HG03108 (cell line): ENCODE data around the gene DDAH2.
A peak's percentile ranks its signal among the peaks of the same experiment; 100 is the strongest.
"Not testable (repeated sequence)": the region's sequence is repeated elsewhere in the genome, so short reads cannot be mapped to it uniquely, and the experiment has no call there.

Experiments used
- ATAC-seq: cut with Tn5 transposase; IDR thresholded peaks from one replicate; pipeline ENCODE4 v1.9.1; 2021; ENCODE audit warnings: moderate library complexity; ENCODE audit not compliant: unreplicated experiment

DDAH2 gene

DNA sequence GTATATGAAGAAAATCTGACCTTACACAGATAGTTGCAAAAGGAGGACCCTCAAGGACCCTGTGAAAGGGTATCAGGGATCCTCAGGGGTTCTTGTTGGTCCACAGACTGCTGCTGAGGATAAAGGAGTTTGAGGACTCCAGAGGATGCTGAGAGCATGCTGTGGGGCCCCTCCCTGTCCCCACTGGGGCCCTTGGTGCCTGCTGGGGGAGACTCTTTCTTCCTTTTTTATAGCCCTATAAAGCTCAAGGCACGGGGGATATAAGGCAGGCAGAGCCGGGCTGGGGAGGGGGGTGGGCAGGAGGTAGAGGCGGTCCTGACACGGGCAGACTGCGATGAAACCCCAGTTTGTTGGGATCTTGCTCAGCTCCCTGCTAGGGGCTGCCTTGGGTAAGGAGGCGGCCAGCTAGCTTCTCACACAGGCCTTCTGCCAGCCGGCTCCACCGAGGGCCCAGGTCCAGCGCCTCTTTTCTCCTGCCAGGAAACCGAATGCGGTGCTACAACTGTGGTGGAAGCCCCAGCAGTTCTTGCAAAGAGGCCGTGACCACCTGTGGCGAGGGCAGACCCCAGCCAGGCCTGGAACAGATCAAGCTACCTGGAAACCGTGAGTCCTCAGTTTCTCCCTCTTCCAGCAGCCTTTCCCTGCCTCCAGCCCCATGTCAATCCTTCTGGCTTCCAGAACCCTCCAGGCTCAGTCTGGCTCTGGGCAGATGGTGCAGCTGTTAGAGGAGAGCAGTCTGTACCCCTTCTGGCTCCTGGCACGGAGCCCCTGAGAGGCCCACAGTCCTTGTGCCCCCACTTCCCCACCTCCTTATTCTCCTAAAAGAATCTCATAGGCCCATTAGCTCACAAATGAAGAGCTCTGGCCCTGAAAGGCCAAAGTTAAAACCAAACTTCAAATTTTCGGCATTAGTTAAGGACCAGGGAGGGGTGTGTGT lies 13.8 kb downstream of the DDAH2 start, which contains the start of gene LY6G6D:
LY6G6D (plus strand) TSS at position 327 of the 937 bp plus-strand sequence; CDS start at position 335, 8 bp downstream.
- ATAC-seq, result no peak

- ATAC-seq, result no peak
Observed at GRCh38 chr6:31713991-31714684, 15.0 kb downstream of the DDAH2 start.

DNA sequence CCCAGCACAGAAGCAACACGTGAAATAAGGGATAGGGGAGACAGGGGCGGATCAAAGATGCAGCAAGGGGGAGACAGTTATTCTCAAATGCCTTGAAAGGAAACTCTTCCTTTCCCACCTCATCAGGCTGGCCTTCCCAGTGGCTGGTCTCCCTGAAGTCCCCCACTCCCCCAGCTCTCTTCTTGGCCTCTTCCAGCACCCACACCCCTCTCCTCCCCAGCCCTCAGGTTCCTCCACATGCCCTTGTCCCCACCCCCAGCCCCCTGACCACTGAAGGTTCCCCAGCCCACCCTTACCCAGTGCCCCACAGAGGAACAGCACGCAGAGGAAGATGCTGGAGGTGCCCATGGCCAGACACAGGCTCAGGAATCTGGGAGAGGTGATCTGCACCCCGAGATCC lies 15.6 kb downstream of the DDAH2 start:
- ATAC-seq, result no peak

GRCh38 chr6:31712296-31712695 lies 16.8 kb downstream of the DDAH2 start:
- no peak for ATAC-seq

- no peak for ATAC-seq
Observed at GRCh38 chr6:31711233-31711632, 17.9 kb downstream of the DDAH2 start.

DNA sequence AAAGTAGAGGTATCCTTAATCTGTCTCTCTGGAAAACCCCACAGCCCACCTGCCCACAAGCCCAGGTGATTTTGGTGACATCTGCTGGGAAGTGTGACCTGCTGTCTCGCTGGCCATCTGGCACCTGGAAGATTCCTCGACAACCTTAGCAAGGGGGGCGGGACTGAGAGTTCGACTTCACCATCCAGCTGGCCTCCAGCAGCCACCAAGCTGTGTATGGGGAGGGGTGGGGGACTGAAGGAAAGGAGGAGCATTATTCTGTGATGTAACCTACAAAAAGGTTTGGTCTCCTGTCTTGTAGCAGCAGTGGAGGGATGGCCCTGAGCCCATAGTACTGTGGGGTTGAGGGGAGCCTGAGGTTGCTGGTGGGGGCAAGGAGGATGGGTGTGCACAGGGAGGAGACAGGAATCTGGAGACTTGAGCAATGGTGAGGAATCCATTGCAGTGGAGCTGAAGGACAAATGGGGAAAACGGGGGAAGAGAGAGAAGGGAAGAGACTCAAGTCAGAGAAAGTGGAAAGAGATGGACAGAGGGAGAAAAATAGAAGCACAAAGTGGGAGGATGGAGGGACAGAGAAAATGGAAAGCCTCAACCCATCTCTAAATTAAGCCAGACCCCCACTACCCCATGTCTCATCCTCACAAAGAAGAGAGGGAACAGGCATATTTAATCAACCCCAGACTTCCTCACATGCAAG lies 18.4 kb downstream of the DDAH2 start:
- ATAC-seq, result no peak

GRCh38 chr6:31709157-31709556 lies 19.9 kb downstream of the DDAH2 start:
- ATAC-seq, result not testable (repeated sequence)

DNA sequence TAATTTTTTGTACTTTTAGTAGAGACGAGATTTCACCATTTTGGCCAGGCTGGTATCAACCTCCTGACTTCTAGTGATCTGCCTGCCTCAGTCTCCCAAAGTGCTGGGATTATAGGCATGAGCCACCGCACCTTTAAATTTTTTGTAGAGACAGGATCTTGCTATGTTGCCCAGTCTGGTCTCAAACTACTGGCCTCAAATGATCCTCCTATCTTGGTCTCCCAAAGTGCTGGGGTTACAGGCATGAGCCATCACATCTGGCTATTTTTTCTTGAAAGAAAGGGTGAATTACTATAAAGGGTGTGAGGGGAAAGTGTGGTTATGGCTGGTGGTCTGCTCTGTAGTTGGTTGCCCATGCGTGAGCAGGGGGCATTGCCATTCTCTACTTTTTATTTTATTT lies 20.9 kb downstream of the DDAH2 start:
- ATAC-seq, result no peak

- ATAC-seq, result no peak
Observed at GRCh38 chr6:31707701-31708100, 21.4 kb downstream of the DDAH2 start.

GRCh38 chr6:31706599-31706998 lies 22.5 kb downstream of the DDAH2 start, which contains the start of gene LY6G6F:
Gene LY6G6F (plus strand): TSS chr6:31706866. CDS start chr6:31706907, 41 bp downstream.
- no peak for ATAC-seq

DNA sequence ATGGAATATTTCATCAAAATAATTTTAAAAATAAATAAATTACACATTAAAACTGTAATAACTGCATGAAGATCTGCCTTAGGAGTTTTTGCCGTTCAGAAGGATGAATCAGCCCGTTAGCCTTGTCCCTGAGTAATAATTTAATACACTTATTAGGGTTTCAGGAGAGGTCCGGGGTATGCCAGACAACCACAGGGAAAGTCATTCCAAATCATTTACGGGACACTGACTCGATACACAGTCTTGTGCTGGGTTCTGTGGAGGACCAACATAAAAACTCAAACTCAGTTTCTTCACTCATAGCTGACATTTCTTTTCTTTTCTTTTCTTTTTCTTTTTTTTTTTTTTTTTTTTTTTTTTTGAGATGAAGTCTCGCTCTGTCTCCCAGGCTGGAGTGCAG lies 23.2 kb downstream of the DDAH2 start:
- no peak for ATAC-seq

- ATAC-seq, result peak; percentile 84
Observed at GRCh38 chr6:31702819-31703716, 26.0 kb downstream of the DDAH2 start, which contains the start of gene ABHD16A. Gene ABHD16A (minus strand): TSS chr6:31703324. CDS start chr6:31703281, 43 bp downstream.

DNA sequence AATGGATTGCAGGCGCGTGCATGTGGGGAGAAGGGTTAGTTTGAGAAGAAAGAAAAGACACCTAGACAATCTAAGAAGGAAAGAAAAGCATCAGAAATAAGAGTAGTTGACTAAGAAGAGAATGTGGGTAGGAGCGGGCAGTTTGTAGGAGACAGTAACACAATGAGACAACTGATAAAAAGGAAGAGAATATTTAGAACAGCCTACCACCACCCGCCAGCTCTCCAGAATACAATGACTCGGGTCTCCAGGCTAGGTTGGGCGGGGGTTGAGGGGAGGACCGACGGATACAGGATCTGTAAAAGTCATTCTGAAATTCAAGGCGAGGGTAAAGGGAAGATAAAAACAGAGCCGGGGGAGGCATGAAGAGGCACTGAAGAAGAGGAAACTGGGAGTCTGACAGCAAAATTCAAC lies 26.7 kb downstream of the DDAH2 start:
- no peak for ATAC-seq

DNA sequence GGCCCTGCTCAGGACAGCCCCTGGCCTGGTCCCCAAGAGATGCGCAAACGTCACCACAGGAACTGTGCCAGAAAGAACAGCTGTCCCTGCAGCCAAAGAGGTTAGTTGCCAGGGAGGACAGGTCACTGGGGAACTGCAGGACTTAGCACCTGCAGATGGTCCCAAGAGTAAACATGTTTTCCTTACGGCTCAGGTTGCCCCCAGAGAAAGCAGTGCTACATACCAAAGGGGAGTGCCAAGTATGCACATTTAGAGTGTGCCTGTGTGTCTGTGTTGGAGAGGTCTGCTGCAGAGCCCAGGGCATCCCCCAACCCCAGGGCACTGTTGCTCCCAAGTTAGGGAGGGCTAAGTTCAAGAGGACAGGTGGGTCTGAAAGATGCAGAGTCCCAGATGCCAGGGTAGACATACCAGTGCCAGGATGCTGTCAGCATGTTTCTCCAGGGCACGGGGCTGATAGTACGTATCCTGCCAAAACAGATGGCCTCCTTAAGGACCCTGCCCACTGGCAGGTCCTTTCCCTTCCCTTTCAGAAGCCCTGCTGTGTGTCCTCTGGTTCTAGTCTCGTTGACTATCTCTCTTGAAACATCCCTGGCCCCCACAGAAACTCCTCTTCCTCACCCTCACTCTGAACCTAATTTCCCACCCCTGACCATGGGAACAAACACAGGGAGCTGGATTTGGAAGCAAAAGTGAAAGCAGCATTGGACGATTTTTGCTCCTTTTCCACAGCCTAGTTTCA lies 27.3 kb downstream of the DDAH2 start:
- no peak for ATAC-seq

DNA sequence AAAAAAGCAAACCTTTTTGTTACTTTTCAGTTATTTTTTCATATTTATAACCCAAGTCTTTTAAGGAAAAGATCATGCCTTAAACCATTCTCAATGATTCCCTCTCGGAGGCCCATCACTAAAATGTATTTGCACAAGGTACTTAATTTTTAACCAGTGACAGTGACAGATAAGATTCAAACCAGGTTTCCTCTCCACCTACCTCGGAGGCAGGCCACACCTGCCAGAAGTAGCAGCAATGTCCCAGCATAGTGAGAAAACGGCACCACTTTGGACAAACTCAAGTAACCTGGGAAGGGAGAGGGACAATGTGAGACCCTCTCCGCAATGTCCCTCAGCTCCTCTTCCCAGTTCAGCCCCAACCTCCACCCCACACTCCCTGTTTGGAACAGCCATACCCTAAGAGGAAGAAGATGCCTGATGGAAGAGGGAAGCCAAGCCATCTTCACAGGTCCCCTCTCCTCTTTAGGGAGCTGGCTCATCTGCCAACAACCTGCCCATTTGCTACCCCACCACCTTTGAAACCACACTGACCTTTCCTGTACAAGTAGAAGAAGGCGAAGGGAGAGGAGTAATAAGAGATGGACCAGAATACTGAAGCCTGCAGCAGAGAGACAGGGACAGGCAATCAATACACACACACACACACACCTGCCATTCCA lies 28.2 kb downstream of the DDAH2 start:
- ATAC-seq, result no peak

- no peak for ATAC-seq
Observed at GRCh38 chr6:31697555-31697954, 31.5 kb downstream of the DDAH2 start.

GRCh38 chr6:31693535-31693934 lies 35.6 kb downstream of the DDAH2 start:
- ATAC-seq, result no peak

GRCh38 chr6:31692886-31693285 lies 36.2 kb downstream of the DDAH2 start:
- ATAC-seq, result no peak

GRCh38 chr6:31692353-31692752 lies 36.7 kb downstream of the DDAH2 start:
- no peak for ATAC-seq
